OCI-LY1 (cell line): Measurements from ENCODE around the gene ASCC2.

Source experiments
- H2AFZ ChIP-seq: fragments of 200-600 bp; sonication (generic), shearing (Covaris generic); 2 replicates; pipeline ENCODE4 v1.6.0; 2014; ENCODE audit warnings: antibody characterized with exemption, mild to moderate bottlenecking, low read length
- H3F3A ChIP-seq: fragments of 200-600 bp; sonication (generic), shearing (Covaris generic); 2 replicates; pipeline ENCODE4 v1.6.0; 2014; ENCODE audit warnings: mild to moderate bottlenecking, antibody characterized with exemption, low read length, moderate library complexity; ENCODE audit not compliant: insufficient read depth
- H3K27ac ChIP-seq: fragments of 200-600 bp; sonication (generic); 2 replicates; pipeline ENCODE4 v1.5.1; 2014; ENCODE audit warnings: low read length, mixed run types, mild to moderate bottlenecking, low read depth; ENCODE audit not compliant: poor library complexity, severe bottlenecking
- H3K27me3 ChIP-seq: fragments of 200-600 bp; sonication (generic); 2 replicates; pipeline ENCODE4 v1.6.0; 2014; ENCODE audit warnings: antibody characterized with exemption, mild to moderate bottlenecking, low read length, moderate library complexity; ENCODE audit not compliant: insufficient read depth
- H3K36me3 ChIP-seq: fragments of 200-600 bp; sonication (generic); 2 replicates; pipeline ENCODE4 v1.6.1; 2014; ENCODE audit warnings: mild to moderate bottlenecking, antibody characterized with exemption, low read length, moderate library complexity, mixed read lengths; ENCODE audit not compliant: insufficient read depth
- H3K4me1 ChIP-seq: fragments of 200-600 bp; sonication (generic); 2 replicates; pipeline ENCODE4 v1.5.1; 2014; ENCODE audit warnings: mild to moderate bottlenecking, low read length, moderate library complexity; ENCODE audit not compliant: insufficient read depth, severe bottlenecking
- H3K4me2 ChIP-seq: fragments of 200-600 bp; sonication (generic), shearing (Covaris generic); 2 replicates; pipeline ENCODE4 v1.6.1; 2014; ENCODE audit warnings: low read length
- H3K4me3 ChIP-seq: fragments of 200-600 bp; sonication (generic); 2 replicates; pipeline ENCODE4 v1.5.1; 2014; ENCODE audit warnings: low read length, low read depth, mild to moderate bottlenecking, mixed read lengths; ENCODE audit not compliant: poor library complexity, severe bottlenecking
- H3K79me2 ChIP-seq: fragments of 200-600 bp; shearing (Covaris generic); 2 replicates; pipeline ENCODE4 v1.6.1; 2016; ENCODE audit warnings: mixed run types, low read length, mixed read lengths; ENCODE audit not compliant: insufficient read depth
- H3K9ac ChIP-seq: fragments of 200-600 bp; sonication (generic), shearing (Covaris generic); 2 replicates; pipeline ENCODE4 v1.6.1; 2014; ENCODE audit warnings: mild to moderate bottlenecking, low read length, mixed read lengths
- H3K9me2 ChIP-seq: fragments of 200-600 bp; sonication (generic), shearing (Covaris generic); 2 replicates; pipeline ENCODE4 v1.6.1; 2014; ENCODE audit warnings: low read depth, mild to moderate bottlenecking, low read length, mixed read lengths
- H3K9me3 ChIP-seq: fragments of 200-600 bp; shearing (Covaris generic); 2 replicates; pipeline ENCODE4 v1.6.1; 2014; ENCODE audit warnings: low read length, mixed read lengths
- H4K20me1 ChIP-seq: fragments of 200-600 bp; sonication (generic), shearing (Covaris generic); 2 replicates; pipeline ENCODE4 v1.6.0; 2016; ENCODE audit warnings: mild to moderate bottlenecking, low read length; ENCODE audit not compliant: insufficient read depth
- CTCF ChIP-seq: fragments of 200-600 bp; sonication (generic), shearing (Covaris generic); IDR thresholded peaks from 2 replicates; pipeline ENCODE4 v1.5.1; 2017; ENCODE audit warnings: mild to moderate bottlenecking, antibody characterized with exemption, low read length, moderate library complexity, mixed read lengths
- EZH2 ChIP-seq: fragments of 200-600 bp; sonication (generic), shearing (Covaris generic); IDR thresholded peaks from 2 replicates; pipeline ENCODE4 v1.8.0; 2017; ENCODE audit warnings: borderline replicate concordance, mixed run types, mild to moderate bottlenecking, antibody characterized with exemption, low read length, moderate library complexity, mixed read lengths

The ASCC2 gene

GRCh38 chr22:29750029-29750428, 88.0 kb downstream of the ASCC2 start:
- TF ChIP-seq EZH2 (no peak), CTCF (no peak)
- no peaks in the 10 kb centered on the region for H3K9me2 ChIP-seq

GRCh38 chr22:29748248-29748893, 89.7 kb downstream of the ASCC2 start:
- Histone ChIP-seq H3K27me3 (no peaks in the 10 kb centered on the region), H3K9me3 (no peaks in the 10 kb centered on the region), H3K9me2 (no peaks in the 10 kb centered on the region), H3K4me3 (no peak overlapping the region), H3K79me2 (no peaks in the 10 kb centered on the region), H3F3A (no peaks in the 10 kb centered on the region), H3K27ac (peak overlapping the region; percentile 8), H4K20me1 (no peaks in the 10 kb centered on the region), H2AFZ (no peak overlapping the region), H3K4me1 (peaks cover 8% of the 10 kb centered on the region), H3K9ac (no peak overlapping the region), H3K4me2 (no peak overlapping the region), H3K36me3 (no peaks in the 10 kb centered on the region)
- no peak for TF ChIP-seq CTCF
- TF ChIP-seq EZH2: no peak

More at GRCh38 chr22:29750029-29750428, 88.0 kb downstream of the ASCC2 start:
- Histone ChIP-seq H3K9me3 (no peaks in the 10 kb centered on the region), H3K4me3 (no peak overlapping the region), H3F3A (no peaks in the 10 kb centered on the region), H3K36me3 (no peaks in the 10 kb centered on the region), H3K27me3 (no peaks in the 10 kb centered on the region), H4K20me1 (no peaks in the 10 kb centered on the region), H3K4me2 (no peak overlapping the region), H3K27ac (no peak overlapping the region), H3K79me2 (no peaks in the 10 kb centered on the region), H2AFZ (no peak overlapping the region), H3K4me1 (peaks cover 8% of the 10 kb centered on the region), H3K9ac (no peak overlapping the region)

- Histone ChIP-seq H3F3A (no peaks in the 10 kb centered on the region), H3K4me1 (peaks cover 8% of the 10 kb centered on the region), H3K9ac (no peak overlapping the region), H3K9me2 (no peaks in the 10 kb centered on the region), H4K20me1 (no peaks in the 10 kb centered on the region), H3K4me3 (no peak overlapping the region), H3K9me3 (no peaks in the 10 kb centered on the region), H3K4me2 (no peak overlapping the region), H3K27me3 (no peaks in the 10 kb centered on the region), H3K27ac (no peak overlapping the region), H3K79me2 (no peaks in the 10 kb centered on the region), H3K36me3 (no peaks in the 10 kb centered on the region), H2AFZ (no peak overlapping the region)
- TF ChIP-seq CTCF: no peak
- TF ChIP-seq EZH2: no peak
Observed at GRCh38 chr22:29747832-29748231, 90.2 kb downstream of the ASCC2 start.
